IPS-20b (cell line): Measurements from ENCODE around the gene FN1.
A peak's percentile ranks its signal among the peaks of the same experiment; 100 is the strongest.

Source experiments
- H3K27ac ChIP-seq: one replicate; pipeline ENCODE4 v1.5.1; 2013; ENCODE audit warnings: low read length
- H3K27me3 ChIP-seq: 2 replicates; pipeline ENCODE4 v1.6.1; 2013; ENCODE audit warnings: mild to moderate bottlenecking, low read length, inconsistent platforms; ENCODE audit not compliant: insufficient read depth
- H3K36me3 ChIP-seq: 2 replicates; pipeline ENCODE4 v1.6.1; 2013; ENCODE audit warnings: low read depth, mild to moderate bottlenecking, inconsistent platforms, low read length, moderate library complexity; ENCODE audit not compliant: insufficient read depth
- H3K4me1 ChIP-seq: 2 replicates; pipeline ENCODE4 v1.6.1; 2013; ENCODE audit warnings: mild to moderate bottlenecking, control low read depth, inconsistent platforms, low read length, moderate library complexity; ENCODE audit not compliant: insufficient read depth
- H3K4me3 ChIP-seq: 2 replicates; pipeline ENCODE4 v1.5.1; 2013; ENCODE audit warnings: mild to moderate bottlenecking, low read length, inconsistent platforms
- H3K9ac ChIP-seq: 2 replicates; pipeline ENCODE4 v1.6.1; 2013; ENCODE audit warnings: low read depth, mild to moderate bottlenecking, inconsistent platforms, low read length, moderate library complexity
- H3K9me3 ChIP-seq: 2 replicates; pipeline ENCODE4 v1.6.1; 2013; ENCODE audit warnings: mild to moderate bottlenecking, low read depth, low read length, inconsistent platforms; ENCODE audit not compliant: insufficient read depth

FN1 gene

GRCh38 chr2:215439980-215440512 lies 4.2 kb upstream of the FN1 start:
- Histone ChIP-seq H3K27me3 (peaks cover 4% of the 10 kb centered on the region; the same call in 1 of the 2 replicates), H3K9ac (no peak overlapping the region), H3K9me3 (no peaks in the 10 kb centered on the region), H3K36me3 (no peaks in the 10 kb centered on the region), H3K4me1 (peaks cover 6% of the 10 kb centered on the region; the same call in 1 of the 2 replicates), H3K4me3 (no peak overlapping the region), H3K27ac (no peak overlapping the region)

GRCh38 chr2:215439404-215439803 lies 3.5 kb upstream of the FN1 start:
- Histone ChIP-seq H3K9me3 (no peaks in the 10 kb centered on the region), H3K27ac (no peak overlapping the region), H3K4me3 (no peak overlapping the region), H3K27me3 (peaks cover 9% of the 10 kb centered on the region; the same call in 1 of the 2 replicates), H3K4me1 (peaks cover 6% of the 10 kb centered on the region; the same call in 1 of the 2 replicates), H3K36me3 (no peaks in the 10 kb centered on the region), H3K9ac (no peak overlapping the region)

GRCh38 chr2:215437614-215438013 lies 1.7 kb upstream of the FN1 start:
- Histone ChIP-seq H3K9me3 (no peaks in the 10 kb centered on the region), H3K27ac (no peak overlapping the region), H3K4me1 (peaks cover 6% of the 10 kb centered on the region; the same call in 1 of the 2 replicates), H3K27me3 (peaks cover 9% of the 10 kb centered on the region; the same call in 1 of the 2 replicates), H3K36me3 (peaks cover 9% of the 10 kb centered on the region; the same call in 1 of the 2 replicates), H3K9ac (peak overlapping the region; percentile 95; the same call in 1 of the 2 replicates), H3K4me3 (peak overlapping the region; percentile 93)

- peaks cover 9% of the 10 kb centered on the region; the same call in 1 of the 2 replicates for H3K27me3 ChIP-seq
- peaks cover 6% of the 10 kb centered on the region; the same call in 1 of the 2 replicates for H3K4me1 ChIP-seq
- H3K4me3 ChIP-seq = peak overlapping the region; percentile 93
- peak overlapping the region; percentile 95 for H3K9ac ChIP-seq
- peaks cover 13% of the 10 kb centered on the region; the same call in 1 of the 2 replicates for H3K36me3 ChIP-seq
- H3K27ac ChIP-seq = peak overlapping the region; percentile 66
- H3K9me3 ChIP-seq = no peaks in the 10 kb centered on the region
Observed at GRCh38 chr2:215436705-215437565, 1.1 kb upstream of the FN1 start.

GRCh38 chr2:215435280-215435869 lies 493 bp downstream of the FN1 start:
- Histone ChIP-seq H3K36me3 (peaks cover 28% of the 10 kb centered on the region), H3K27ac (no peak overlapping the region), H3K4me1 (peaks cover 6% of the 10 kb centered on the region; the same call in 1 of the 2 replicates), H3K9me3 (no peaks in the 10 kb centered on the region), H3K4me3 (peak overlapping the region; percentile 90), H3K9ac (peak overlapping the region; percentile 85), H3K27me3 (peaks cover 9% of the 10 kb centered on the region; the same call in 1 of the 2 replicates)

- H3K36me3 ChIP-seq = peaks cover 35% of the 10 kb centered on the region
- peaks cover 6% of the 10 kb centered on the region; the same call in 1 of the 2 replicates for H3K4me1 ChIP-seq
- H3K27me3 ChIP-seq = peaks cover 9% of the 10 kb centered on the region; the same call in 1 of the 2 replicates
- peak overlapping the region; percentile 90 for H3K4me3 ChIP-seq
- peak overlapping the region; percentile 85; the same call in 1 of the 2 replicates for H3K9ac ChIP-seq
- no peaks in the 10 kb centered on the region for H3K9me3 ChIP-seq
- no peak overlapping the region for H3K27ac ChIP-seq
Observed at GRCh38 chr2:215434447-215435279, 1.2 kb downstream of the FN1 start.

- H3K27ac ChIP-seq = no peak overlapping the region
- H3K9me3 ChIP-seq = no peaks in the 10 kb centered on the region
- no peak overlapping the region for H3K9ac ChIP-seq
- peaks cover 9% of the 10 kb centered on the region; the same call in 1 of the 2 replicates for H3K27me3 ChIP-seq
- H3K36me3 ChIP-seq = peaks cover 52% of the 10 kb centered on the region
- H3K4me3 ChIP-seq = no peak overlapping the region; the same call in 1 of the 2 replicates
- peaks cover 6% of the 10 kb centered on the region; the same call in 1 of the 2 replicates for H3K4me1 ChIP-seq
Observed at GRCh38 chr2:215432759-215433594, 2.9 kb downstream of the FN1 start.

- Histone ChIP-seq H3K27ac (no peak overlapping the region), H3K36me3 (peaks cover 61% of the 10 kb centered on the region), H3K4me3 (no peak overlapping the region), H3K9ac (no peak overlapping the region), H3K9me3 (no peaks in the 10 kb centered on the region), H3K27me3 (peaks cover 9% of the 10 kb centered on the region; the same call in 1 of the 2 replicates), H3K4me1 (peaks cover under 1% of the 10 kb centered on the region; the same call in 1 of the 2 replicates)
Observed at GRCh38 chr2:215431778-215432758, 3.8 kb downstream of the FN1 start.

GRCh38 chr2:215431290-215431689 lies 4.6 kb downstream of the FN1 start:
- no peak overlapping the region for H3K27ac ChIP-seq
- no peaks in the 10 kb centered on the region for H3K9me3 ChIP-seq
- no peak overlapping the region for H3K9ac ChIP-seq
- peaks cover 9% of the 10 kb centered on the region; the same call in 1 of the 2 replicates for H3K27me3 ChIP-seq
- no peaks in the 10 kb centered on the region for H3K4me1 ChIP-seq
- peaks cover 61% of the 10 kb centered on the region for H3K36me3 ChIP-seq
- no peak overlapping the region for H3K4me3 ChIP-seq
